ENCODE data around the gene SPTLC3. TPM values are rescaled to one million over a fixed set of nuclear protein-coding genes. Genes with fewer than 3 reads are reported as not detected.

Gene SPTLC3
- total and polyA plus RNA-seq, 2 of the 13 experiments (the other 11 are each of a cell fraction or from before 2014, with no cell fraction given) = 20.5 to 95.6 TPM

DNA sequence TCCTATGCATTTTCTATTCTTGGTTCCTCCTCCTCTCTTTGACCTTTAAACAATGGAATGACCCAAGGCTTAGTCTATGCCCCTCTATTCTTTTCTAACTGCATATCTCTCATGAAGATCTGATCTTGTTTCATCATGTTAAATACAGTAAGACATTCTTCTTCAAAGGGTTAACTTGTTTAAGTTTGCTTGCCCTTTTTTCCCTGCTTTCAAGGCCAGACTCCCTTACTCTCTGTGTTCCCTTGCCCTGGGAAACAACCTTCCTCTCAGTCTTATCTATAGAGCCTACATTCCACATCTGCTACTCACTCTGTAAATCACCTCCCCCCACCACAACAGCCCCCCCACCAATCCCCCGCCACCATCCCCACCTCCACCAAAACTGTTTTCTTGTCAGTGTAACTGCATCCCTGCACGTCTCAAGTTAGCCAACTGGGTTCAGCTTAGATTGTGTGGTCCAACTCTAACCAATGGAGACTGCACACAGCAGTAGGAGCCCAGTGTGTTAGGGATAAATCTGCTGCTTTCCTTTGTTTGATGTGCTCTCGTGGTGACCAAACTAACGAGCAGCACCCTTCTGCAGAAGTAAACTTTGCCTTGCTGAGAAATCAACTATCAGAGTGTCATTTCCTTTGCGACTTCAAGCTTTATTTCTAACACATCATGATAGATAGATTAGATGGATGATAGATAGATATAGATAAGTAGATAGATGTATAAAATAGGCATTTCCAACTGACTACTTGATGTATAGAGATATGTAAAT, 12.6 kb downstream of the SPTLC3 start (continued):
- TF ChIP-seq, protein P1, sequence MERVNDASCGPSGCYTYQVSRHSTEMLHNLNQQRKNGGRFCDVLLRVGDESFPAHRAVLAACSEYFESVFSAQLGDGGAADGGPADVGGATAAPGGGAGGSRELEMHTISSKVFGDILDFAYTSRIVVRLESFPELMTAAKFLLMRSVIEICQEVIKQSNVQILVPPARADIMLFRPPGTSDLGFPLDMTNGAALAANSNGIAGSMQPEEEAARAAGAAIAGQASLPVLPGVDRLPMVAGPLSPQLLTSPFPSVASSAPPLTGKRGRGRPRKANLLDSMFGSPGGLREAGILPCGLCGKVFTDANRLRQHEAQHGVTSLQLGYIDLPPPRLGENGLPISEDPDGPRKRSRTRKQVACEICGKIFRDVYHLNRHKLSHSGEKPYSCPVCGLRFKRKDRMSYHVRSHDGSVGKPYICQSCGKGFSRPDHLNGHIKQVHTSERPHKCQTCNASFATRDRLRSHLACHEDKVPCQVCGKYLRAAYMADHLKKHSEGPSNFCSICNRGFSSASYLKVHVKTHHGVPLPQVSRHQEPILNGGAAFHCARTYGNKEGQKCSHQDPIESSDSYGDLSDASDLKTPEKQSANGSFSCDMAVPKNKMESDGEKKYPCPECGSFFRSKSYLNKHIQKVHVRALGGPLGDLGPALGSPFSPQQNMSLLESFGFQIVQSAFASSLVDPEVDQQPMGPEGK (CRISPR knock-in tag; IDR thresholded peaks at IDR 0.05) = peak; percentile 64; the same call in 1 of the 2 replicates
- TF ChIP-seq ZNF703 (CRISPR knock-in tag; IDR thresholded peaks at IDR 0.05; ENCODE audit: borderline replicate concordance) (no peak), CENPBD1 (CRISPR knock-in tag; IDR thresholded peaks at IDR 0.05; ENCODE audit: borderline replicate concordance, low read depth) (no peak), ZNF678 (CRISPR knock-in tag; IDR thresholded peaks at IDR 0.05) (no peak), MED1 (CRISPR knock-in tag; IDR thresholded peaks at IDR 0.05) (peak; percentile 44; the same call in 1 of the 2 replicates), RCOR2 (CRISPR knock-in tag; IDR thresholded peaks at IDR 0.05) (no peak), ZFAT (CRISPR knock-in tag; conservative IDR thresholded peaks at IDR 0.05) (no peak), MBD4 (IDR thresholded peaks at IDR 0.05; ENCODE audit: borderline replicate concordance, low read length) (no peak), GMEB2 (CRISPR knock-in tag; IDR thresholded peaks at IDR 0.05; ENCODE audit: low read depth) (no peak), ZNF841 (CRISPR knock-in tag; IDR thresholded peaks at IDR 0.05; ENCODE audit: borderline replicate concordance) (no peak), ZNF569 (CRISPR knock-in tag; IDR thresholded peaks at IDR 0.05; ENCODE audit: borderline replicate concordance) (no peak), RNF2 (conservative IDR thresholded peaks at IDR 0.05; ENCODE audit: low read depth) (no peak), ARID5B (CRISPR knock-in tag; IDR thresholded peaks at IDR 0.05) (peak; percentile 46; the same call in 1 of the 2 replicates), ZBTB25 (CRISPR knock-in tag; IDR thresholded peaks at IDR 0.05) (no peak), SIN3A (IDR thresholded peaks at IDR 0.05; ENCODE audit: borderline replicate concordance, low read depth, low read length) (no peak), CBX5 (CRISPR knock-in tag; IDR thresholded peaks at IDR 0.05; ENCODE audit: borderline replicate concordance) (no peak; the same call in 1 of the 2 replicates), ELF1 (CRISPR knock-in tag; IDR thresholded peaks at IDR 0.05) (no peak), REPIN1 (CRISPR knock-in tag; IDR thresholded peaks at IDR 0.05; ENCODE audit: borderline replicate concordance, low read depth) (no peak)
- TF ChIP-seq, protein P2, sequence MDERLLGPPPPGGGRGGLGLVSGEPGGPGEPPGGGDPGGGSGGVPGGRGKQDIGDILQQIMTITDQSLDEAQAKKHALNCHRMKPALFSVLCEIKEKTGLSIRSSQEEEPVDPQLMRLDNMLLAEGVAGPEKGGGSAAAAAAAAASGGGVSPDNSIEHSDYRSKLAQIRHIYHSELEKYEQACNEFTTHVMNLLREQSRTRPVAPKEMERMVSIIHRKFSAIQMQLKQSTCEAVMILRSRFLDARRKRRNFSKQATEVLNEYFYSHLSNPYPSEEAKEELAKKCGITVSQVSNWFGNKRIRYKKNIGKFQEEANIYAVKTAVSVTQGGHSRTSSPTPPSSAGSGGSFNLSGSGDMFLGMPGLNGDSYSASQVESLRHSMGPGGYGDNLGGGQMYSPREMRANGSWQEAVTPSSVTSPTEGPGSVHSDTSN (CRISPR knock-in tag; IDR thresholded peaks at IDR 0.05) = no peak
